SK-N-SH (cell line): ENCODE results near the gene HES6. TPM values are rescaled to one million over a fixed set of nuclear protein-coding genes. Genes with fewer than 3 reads are reported as not detected.
"Not testable (repeated sequence)": the region's sequence is repeated elsewhere in the genome, so short reads cannot be mapped to it uniquely, and the experiment has no call there.

ENCODE experiments used
- CTCF ChIA-PET: fragments of 300-600, 350-600 bp; formaldehyde crosslinking; extraction: SDS; loops from one replicate; lab custom pipeline; 2021; lab: Yijun Ruan, JAX
- POLR2A ChIA-PET: fragments of 350-600 bp; sonication (Branson Sonifier 250); formaldehyde crosslinking; extraction: SDS; loops from one replicate; lab custom pipeline; 2020; ENCODE audit warnings: antibody characterized with exemption, inconsistent platforms; lab: Yijun Ruan, JAX
- DNase-seq: peaks from one replicate; pipeline ENCODE4 v3.0.0; 2012
- H2AFZ ChIP-seq: fragments of 200-600 bp; sonication (generic); 2 replicates; pipeline ENCODE4 v1.8.1; 2016; ENCODE audit warnings: antibody characterized with exemption, mild to moderate bottlenecking, low read depth
- H3F3A ChIP-seq: fragments of 200-600 bp; sonication (generic); replicated peaks from 2 replicates; pipeline ENCODE3; 2016; ENCODE audit warnings: antibody characterized with exemption, mild to moderate bottlenecking; ENCODE audit not compliant: insufficient read depth
- H3K27ac ChIP-seq, 2 experiments: fragments of 200-500 bp in 1 of 2; fragments of 200-600 bp in 1 of 2; sonication (Bioruptor generic) in 1 of 2; sonication (generic), shearing (Covaris generic) in 1 of 2; 2 replicates each; pipeline versions ENCODE4 v1.5.1 to v1.6.1; 2014 to 2016; ENCODE audit warnings: low read depth in 2 of 2, inconsistent platforms in 1 of 2, low read length in 1 of 2, mild to moderate bottlenecking in 1 of 2, mixed read lengths in 1 of 2
- H3K27me3 ChIP-seq: fragments of 200-600 bp; sonication (generic), shearing (Covaris generic); 2 replicates; pipeline ENCODE4 v1.6.1; 2016; ENCODE audit warnings: mixed run types; ENCODE audit not compliant: insufficient read depth
- H3K36me3 ChIP-seq, 2 experiments: fragments of 200-500 bp in 1 of 2; fragments of 200-600 bp in 1 of 2; sonication (Bioruptor generic) in 1 of 2; sonication (generic) in 1 of 2; replicated peaks in 1 of 2; 2 replicates each; pipeline versions ENCODE3 to v1.5.1; 2014 to 2016; ENCODE audit warnings: low read length in 1 of 2, mild to moderate bottlenecking in 1 of 2; ENCODE audit not compliant: insufficient read depth in 2 of 2, control insufficient read depth in 1 of 2
- H3K4me1 ChIP-seq, 2 experiments: fragments of 200-500 bp in 1 of 2; fragments of 200-600 bp in 1 of 2; sonication (Bioruptor generic) in 1 of 2; sonication (generic), shearing (Covaris generic) in 1 of 2; 2 replicates each; pipeline versions ENCODE4 v1.5.1 to v1.6.1; 2014 to 2016; ENCODE audit warnings: low read depth in 1 of 2, low read length in 1 of 2, mixed run types in 1 of 2; ENCODE audit not compliant: insufficient read depth in 2 of 2, control insufficient read depth in 1 of 2
- H3K4me2 ChIP-seq: fragments of 200-600 bp; sonication (generic), shearing (Covaris generic); 2 replicates; pipeline ENCODE4 v1.6.1; 2017; ENCODE audit warnings: mixed run types
- H3K4me3 ChIP-seq, 2 experiments: fragments of 200-500 bp in 1 of 2; fragments of 200-600 bp in 1 of 2; sonication (Bioruptor generic) in 1 of 2; sonication (generic), shearing (Covaris generic) in 1 of 2; 2 replicates each; pipeline versions ENCODE4 v1.5.1 to v1.8.1; 2014 to 2016; ENCODE audit warnings: low read depth in 2 of 2, inconsistent platforms in 1 of 2, low read length in 1 of 2, mild to moderate bottlenecking in 1 of 2, mixed read lengths in 1 of 2, moderate library complexity in 1 of 2
- H3K79me2 ChIP-seq: fragments of 200-600 bp; sonication (generic); 2 replicates; pipeline ENCODE4 v1.8.1; 2017; ENCODE audit warnings: mild to moderate bottlenecking; ENCODE audit not compliant: insufficient read depth
- H3K9ac ChIP-seq: fragments of 200-600 bp; sonication (generic); 2 replicates; pipeline ENCODE4 v1.6.1; 2017; ENCODE audit warnings: mixed run types
- H3K9me2 ChIP-seq: fragments of 200-600 bp; sonication (generic); 2 replicates; pipeline ENCODE4 v1.6.1; 2017; ENCODE audit warnings: mixed run types
- H3K9me3 ChIP-seq: fragments of 200-600 bp; sonication (generic); 2 replicates; pipeline ENCODE4 v1.6.1; 2017; ENCODE audit warnings: mixed run types, mild to moderate bottlenecking, moderate library complexity
- H4K20me1 ChIP-seq: fragments of 200-600 bp; sonication (generic); 2 replicates; pipeline ENCODE4 v1.6.1; 2017; ENCODE audit warnings: mild to moderate bottlenecking, mixed run types; ENCODE audit not compliant: insufficient read depth
- CHD2 ChIP-seq: fragments of 150-350 bp; IDR thresholded peaks from 2 replicates; pipeline ENCODE4 v1.6.1; 2018; ENCODE audit warnings: low read length; ENCODE audit not compliant: partially characterized antibody
- ELF1 ChIP-seq: IDR thresholded peaks from 2 replicates; pipeline ENCODE4 v1.4.0; 2012
- EZH2phosphoT487 ChIP-seq: fragments of 200-600 bp; sonication (generic); IDR thresholded peaks from 2 replicates; pipeline ENCODE4 v1.6.1; 2017; ENCODE audit warnings: low read depth, mixed run types, mild to moderate bottlenecking, antibody characterized with exemption, moderate library complexity, borderline replicate concordance
- FOXJ3 ChIP-seq: sonication (generic); formaldehyde crosslinking; IDR thresholded peaks from 2 replicates; pipeline ENCODE4 v1.5.1; 2020; ENCODE audit warnings: mild to moderate bottlenecking, missing genetic modification reagents
- FOXM1 ChIP-seq: IDR thresholded peaks from 2 replicates; pipeline ENCODE4 v1.4.0; 2012; ENCODE audit warnings: low read depth, mild to moderate bottlenecking
- JUND ChIP-seq: IDR thresholded peaks from 2 replicates; pipeline ENCODE4 v1.4.0; 2012
- MEF2A ChIP-seq: IDR thresholded peaks from 2 replicates; pipeline ENCODE4 v1.4.0; 2012; ENCODE audit warnings: low read depth, borderline replicate concordance
- NFIC ChIP-seq: IDR thresholded peaks from 2 replicates; pipeline ENCODE4 v1.4.0; 2012; ENCODE audit warnings: borderline replicate concordance
- NRF1 ChIP-seq: IDR thresholded peaks from 2 replicates; pipeline ENCODE4 v1.6.1; 2012; ENCODE audit warnings: low read depth, mild to moderate bottlenecking, low read length
- POLR2AphosphoS5 ChIP-seq: IDR thresholded peaks from 2 replicates; pipeline ENCODE4 v1.6.1; 2012; ENCODE audit warnings: low read depth, low read length
- RCOR1 ChIP-seq: fragments of 150-350 bp; IDR thresholded peaks from 2 replicates; pipeline ENCODE4 v1.6.1; 2017; ENCODE audit warnings: antibody characterized with exemption, low read length
- RFX5 ChIP-seq: IDR thresholded peaks from 2 replicates; pipeline ENCODE4 v1.6.1; 2012; ENCODE audit warnings: mild to moderate bottlenecking, improper control_type of control experiment, low read length
- SMC3 ChIP-seq: IDR thresholded peaks from 2 replicates; pipeline ENCODE4 v1.6.1; 2012; ENCODE audit warnings: low read depth, low read length, improper control_type of control experiment
- TEAD4 ChIP-seq: IDR thresholded peaks from 2 replicates; pipeline ENCODE4 v1.4.0; 2012; ENCODE audit warnings: mild to moderate bottlenecking, borderline replicate concordance; ENCODE audit not compliant: insufficient read depth
- WGBS: methylation state at CpG from one replicate; pipeline ENCODE4 v1.1.6; 2017; ENCODE audit warnings: low lambda C conversion rate; 5-methylcytosine and 5-hydroxymethylcytosine counted together
- polyA plus RNA-seq, 3 experiments: library from polyadenylated mRNA; depleted of rRNA; stranded (reverse); fragments of >200 nt; gene quantifications; 2 replicates each; pipeline ENCODE4 v1.2.3, GENCODE V29; 2012
- TF ChIP-seq, protein P1 (sequence below): fragments of 150-350 bp; IDR thresholded peaks from 2 replicates; pipeline ENCODE4 v1.6.1; 2016; ENCODE audit warnings: mild to moderate bottlenecking, low read depth, low read length
- TF ChIP-seq, protein P2 (sequence below): fragments of 150-350 bp; IDR thresholded peaks from 2 replicates; pipeline ENCODE4 v1.6.1; 2017; ENCODE audit warnings: antibody characterized with exemption, low read length, low read depth, borderline replicate concordance
- TF ChIP-seq, protein P3 (sequence below): IDR thresholded peaks from 2 replicates; pipeline ENCODE4 v1.4.0; 2012; ENCODE audit warnings: low read depth
- TF ChIP-seq, protein P4 (sequence below): fragments of 200-600 bp; sonication (generic); IDR thresholded peaks from 2 replicates; pipeline ENCODE4 v1.6.1; 2017; ENCODE audit warnings: antibody characterized with exemption, mild to moderate bottlenecking, moderate library complexity

Gene HES6
- polyA plus RNA-seq, 1 of the 3 experiments (the other 2 are of a cell fraction), result 3.6 TPM

DNA sequence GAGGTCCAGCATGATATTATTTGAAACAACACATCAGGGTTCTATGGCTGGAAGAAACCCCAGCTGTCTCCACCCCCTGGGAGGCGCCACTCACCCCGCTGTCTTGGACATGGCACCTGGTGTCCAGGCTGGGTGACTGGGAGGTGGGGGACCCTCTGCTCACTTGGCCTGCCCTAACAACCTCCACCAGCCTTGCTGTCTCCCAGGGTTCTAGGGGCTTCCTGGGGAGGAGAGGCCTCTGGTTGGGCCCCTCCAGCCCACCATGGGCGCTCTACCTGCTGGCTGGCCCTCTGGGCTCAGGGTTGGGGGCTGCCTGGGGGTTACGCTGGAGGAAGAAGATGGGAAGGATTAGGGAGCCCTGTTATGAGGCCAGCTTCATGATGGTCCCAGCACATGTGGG lies 32.3 kb upstream of the HES6 start:
- H3K9ac ChIP-seq, result no peak overlapping the region
- no peak overlapping the region for H3K27ac ChIP-seq
- peaks cover 0 to 3% of the 10 kb centered on the region in 2 experiments; a peak in 1 of 4 replicates for H3K4me1 ChIP-seq
- no peaks in the 10 kb centered on the region for H3F3A ChIP-seq
- no peaks in the 10 kb centered on the region for H3K79me2 ChIP-seq
- H2AFZ ChIP-seq, result no peak overlapping the region
- H3K9me2 ChIP-seq, result no peaks in the 10 kb centered on the region
- TF ChIP-seq MEF2A, result no peak
- no peak for TF ChIP-seq POLR2AphosphoS5
- TF ChIP-seq, protein P1, sequence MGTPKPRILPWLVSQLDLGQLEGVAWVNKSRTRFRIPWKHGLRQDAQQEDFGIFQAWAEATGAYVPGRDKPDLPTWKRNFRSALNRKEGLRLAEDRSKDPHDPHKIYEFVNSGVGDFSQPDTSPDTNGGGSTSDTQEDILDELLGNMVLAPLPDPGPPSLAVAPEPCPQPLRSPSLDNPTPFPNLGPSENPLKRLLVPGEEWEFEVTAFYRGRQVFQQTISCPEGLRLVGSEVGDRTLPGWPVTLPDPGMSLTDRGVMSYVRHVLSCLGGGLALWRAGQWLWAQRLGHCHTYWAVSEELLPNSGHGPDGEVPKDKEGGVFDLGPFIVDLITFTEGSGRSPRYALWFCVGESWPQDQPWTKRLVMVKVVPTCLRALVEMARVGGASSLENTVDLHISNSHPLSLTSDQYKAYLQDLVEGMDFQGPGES, result no peak
- TF ChIP-seq, protein P2, sequence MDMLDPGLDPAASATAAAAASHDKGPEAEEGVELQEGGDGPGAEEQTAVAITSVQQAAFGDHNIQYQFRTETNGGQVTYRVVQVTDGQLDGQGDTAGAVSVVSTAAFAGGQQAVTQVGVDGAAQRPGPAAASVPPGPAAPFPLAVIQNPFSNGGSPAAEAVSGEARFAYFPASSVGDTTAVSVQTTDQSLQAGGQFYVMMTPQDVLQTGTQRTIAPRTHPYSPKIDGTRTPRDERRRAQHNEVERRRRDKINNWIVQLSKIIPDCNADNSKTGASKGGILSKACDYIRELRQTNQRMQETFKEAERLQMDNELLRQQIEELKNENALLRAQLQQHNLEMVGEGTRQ, result no peak
- no peak for TF ChIP-seq NRF1
- H4K20me1 ChIP-seq, result no peaks in the 10 kb centered on the region
- POLR2A ChIA-PET, result no interaction called here
- no peak for DNase-seq
- H3K36me3 ChIP-seq, result peaks cover 3% of the 10 kb centered on the region in 2 experiments
- no peak overlapping the region for H3K4me2 ChIP-seq
- 97% methylated on average over 3 of the region's 4 CpGs for WGBS
- no peaks in the 10 kb centered on the region for H3K27me3 ChIP-seq
- no peak overlapping the region for H3K4me3 ChIP-seq
- CTCF ChIA-PET, result interaction anchor here (0.6 to 6.6 kb wide), 5 partner anchors 9 to 285 kb away, joined by 3 to 72 read pairs (median 3); no protein-coding TSS in a partner anchor
- H3K9me3 ChIP-seq, result no peaks in the 10 kb centered on the region

DNA sequence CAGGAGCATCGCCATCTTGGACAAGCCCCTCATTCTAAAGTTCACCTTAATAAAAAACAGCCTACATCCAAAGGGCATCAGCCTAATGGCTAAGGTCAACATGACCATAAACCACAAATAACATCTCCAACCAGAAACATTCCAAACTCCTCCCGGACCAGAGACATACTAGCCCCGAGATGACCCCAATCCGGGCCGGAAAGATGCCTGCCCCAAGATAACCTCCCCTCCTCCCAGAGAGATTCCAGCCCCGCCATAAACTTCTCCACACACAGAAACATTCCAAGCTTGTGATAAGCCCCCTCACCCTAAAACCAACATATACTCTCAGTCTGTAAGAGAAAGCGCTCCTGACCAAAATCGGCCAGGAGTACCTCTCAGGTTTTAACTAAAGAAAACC lies 31.8 kb upstream of the HES6 start:
- CTCF ChIA-PET, result interaction anchor here (0.6 to 6.6 kb wide), 5 partner anchors 8 to 286 kb away, joined by 3 to 72 read pairs (median 3); partner anchors contain the start of gene PER2
- H3K4me2 ChIP-seq, DNase-seq, H3K27ac ChIP-seq, H2AFZ ChIP-seq, H3F3A ChIP-seq, H3K9ac ChIP-seq, H4K20me1 ChIP-seq, POLR2A ChIA-PET, H3K4me1 ChIP-seq, H3K4me3 ChIP-seq, H3K9me3 ChIP-seq, H3K27me3 ChIP-seq, H3K79me2 ChIP-seq, H3K9me2 ChIP-seq, H3K36me3 ChIP-seq: not testable (repeated sequence)
- 90% methylated on average over 7 of the region's 8 CpGs for WGBS

DNA sequence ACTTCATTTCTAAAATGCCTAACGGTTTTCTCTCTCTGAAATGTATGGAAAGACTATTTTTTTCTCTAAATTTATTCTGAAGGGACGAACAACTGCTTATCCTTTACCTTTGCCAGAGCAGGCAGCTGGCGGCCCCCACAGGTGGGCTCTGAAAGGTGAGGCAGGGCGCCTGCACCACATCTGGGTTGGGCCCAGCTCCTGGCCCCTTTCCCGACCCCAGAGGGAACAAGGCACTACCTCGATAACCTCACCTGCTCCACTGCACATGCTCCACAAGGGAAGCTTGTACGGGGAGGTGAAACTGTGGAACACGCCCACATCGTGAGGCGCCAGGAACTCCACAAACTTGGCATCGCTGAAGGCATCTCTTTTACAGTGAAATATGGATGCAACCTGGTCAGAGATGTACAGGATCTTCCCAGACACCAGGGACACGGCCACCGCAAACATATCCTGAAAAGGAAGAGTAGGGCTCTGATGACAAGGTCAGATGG lies 31.3 kb upstream of the HES6 start:
- Histone ChIP-seq H3K36me3 (peaks cover 3% of the 10 kb centered on the region in 2 experiments), H3K9ac (no peak overlapping the region), H3K27me3 (no peaks in the 10 kb centered on the region), H3F3A (no peaks in the 10 kb centered on the region), H2AFZ (no peak overlapping the region), H3K27ac (no peak overlapping the region), H3K4me3 (no peak overlapping the region), H4K20me1 (no peaks in the 10 kb centered on the region), H3K79me2 (no peaks in the 10 kb centered on the region), H3K4me1 (peaks cover 0 to 3% of the 10 kb centered on the region in 2 experiments; a peak in 1 of 4 replicates), H3K9me3 (no peaks in the 10 kb centered on the region), H3K4me2 (no peak overlapping the region), H3K9me2 (no peaks in the 10 kb centered on the region)
- ChIA-PET CTCF (interaction anchor here (1.0 to 3.3 kb wide), 3 partner anchors 14 to 758 kb away, joined by 3 to 17 read pairs (median 3); partner anchors contain the start of gene PER2), POLR2A (no interaction called here)
- DNase-seq, result no peak
- 83% methylated on average over 13 of the region's 13 CpGs for WGBS
- TF ChIP-seq, protein P3, sequence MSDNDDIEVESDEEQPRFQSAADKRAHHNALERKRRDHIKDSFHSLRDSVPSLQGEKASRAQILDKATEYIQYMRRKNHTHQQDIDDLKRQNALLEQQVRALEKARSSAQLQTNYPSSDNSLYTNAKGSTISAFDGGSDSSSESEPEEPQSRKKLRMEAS, result no peak
- no peak for TF ChIP-seq EZH2phosphoT487
- TF ChIP-seq FOXJ3 (CRISPR knock-in tag), result no peak
- TF ChIP-seq, protein P4, sequence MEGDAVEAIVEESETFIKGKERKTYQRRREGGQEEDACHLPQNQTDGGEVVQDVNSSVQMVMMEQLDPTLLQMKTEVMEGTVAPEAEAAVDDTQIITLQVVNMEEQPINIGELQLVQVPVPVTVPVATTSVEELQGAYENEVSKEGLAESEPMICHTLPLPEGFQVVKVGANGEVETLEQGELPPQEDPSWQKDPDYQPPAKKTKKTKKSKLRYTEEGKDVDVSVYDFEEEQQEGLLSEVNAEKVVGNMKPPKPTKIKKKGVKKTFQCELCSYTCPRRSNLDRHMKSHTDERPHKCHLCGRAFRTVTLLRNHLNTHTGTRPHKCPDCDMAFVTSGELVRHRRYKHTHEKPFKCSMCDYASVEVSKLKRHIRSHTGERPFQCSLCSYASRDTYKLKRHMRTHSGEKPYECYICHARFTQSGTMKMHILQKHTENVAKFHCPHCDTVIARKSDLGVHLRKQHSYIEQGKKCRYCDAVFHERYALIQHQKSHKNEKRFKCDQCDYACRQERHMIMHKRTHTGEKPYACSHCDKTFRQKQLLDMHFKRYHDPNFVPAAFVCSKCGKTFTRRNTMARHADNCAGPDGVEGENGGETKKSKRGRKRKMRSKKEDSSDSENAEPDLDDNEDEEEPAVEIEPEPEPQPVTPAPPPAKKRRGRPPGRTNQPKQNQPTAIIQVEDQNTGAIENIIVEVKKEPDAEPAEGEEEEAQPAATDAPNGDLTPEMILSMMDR, result no peak
- no peak for TF ChIP-seq TEAD4
- TF ChIP-seq, protein P1, result no peak
- TF ChIP-seq NFIC, result no peak
- no peak for TF ChIP-seq RFX5
- TF ChIP-seq JUND, result no peak
- no peak for TF ChIP-seq CHD2
- no peak for TF ChIP-seq FOXM1
- TF ChIP-seq RCOR1, result no peak
- no peak for TF ChIP-seq ELF1
- TF ChIP-seq SMC3, result no peak
